AG08395 (cell line): ENCODE results near the gene ALDH5A1.

Source experiments
- DNase-seq: peaks from one replicate; pipeline ENCODE4 v3.0.0; 2012; ENCODE audit warnings: mixed read lengths, low spot score

ALDH5A1 gene

DNA sequence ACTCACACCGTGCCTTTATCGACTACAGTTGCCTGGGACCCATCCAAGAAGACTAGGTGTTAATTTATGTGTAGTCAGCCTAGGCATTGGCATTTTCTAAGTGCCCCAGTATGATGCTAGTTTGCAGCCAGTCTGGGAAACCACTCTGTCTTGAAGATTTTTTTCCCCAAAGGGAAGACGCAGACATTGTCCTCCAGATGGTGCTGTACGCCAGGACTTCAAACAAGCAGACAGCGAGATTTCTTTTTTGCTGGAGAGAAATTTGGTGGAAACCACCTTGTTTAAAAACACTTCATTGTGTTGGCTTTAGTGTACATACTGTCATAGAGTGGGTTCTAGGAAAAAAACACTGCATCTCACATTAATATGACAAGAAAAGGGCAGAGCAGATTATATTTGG is 30.0 kb downstream of the ALDH5A1 start:
- DNase-seq, result peak; percentile 35

DNA sequence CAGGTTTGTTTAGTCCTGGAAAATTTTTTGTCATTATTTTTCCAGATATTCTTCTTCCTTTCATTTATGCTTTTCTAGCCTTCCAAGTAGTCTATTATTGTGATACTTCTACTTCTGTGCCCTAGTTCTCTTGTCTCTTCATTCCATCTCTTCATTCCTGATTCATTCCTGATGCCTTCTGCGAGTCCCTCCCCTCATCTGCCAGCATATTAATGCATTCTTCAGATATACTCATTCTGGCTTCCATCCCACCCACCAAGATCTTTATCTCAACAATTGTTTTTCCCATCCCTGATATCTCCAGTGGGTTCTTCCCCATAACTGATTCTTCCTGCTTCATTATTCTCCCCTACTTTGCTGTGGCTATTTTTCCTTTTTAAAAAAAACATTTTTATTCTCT is 35.2 kb downstream of the ALDH5A1 start:
- DNase-seq, result no peak

GRCh38 chr6:24534329-24534728 is 39.6 kb downstream of the ALDH5A1 start:
- DNase-seq, result no peak

DNA sequence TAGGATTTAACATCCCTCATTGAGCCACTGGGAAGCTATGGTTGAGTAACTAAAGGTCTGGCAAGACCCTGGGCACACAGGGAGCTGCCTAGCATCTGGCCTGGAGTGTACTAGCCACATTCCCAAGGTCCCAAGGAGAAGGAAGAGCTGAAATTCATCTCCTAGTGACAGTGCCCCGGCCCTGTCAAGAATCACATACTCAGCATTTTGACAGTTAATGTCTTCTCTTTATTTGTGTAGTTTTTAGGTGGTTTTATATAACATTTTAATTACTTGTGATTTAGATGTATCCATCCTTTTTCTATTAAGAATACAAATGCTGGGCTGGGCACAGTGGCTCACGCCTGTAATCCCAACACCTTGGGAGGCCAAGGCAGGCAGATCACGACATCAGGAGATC is 40.4 kb downstream of the ALDH5A1 start:
- no peak for DNase-seq

DNA sequence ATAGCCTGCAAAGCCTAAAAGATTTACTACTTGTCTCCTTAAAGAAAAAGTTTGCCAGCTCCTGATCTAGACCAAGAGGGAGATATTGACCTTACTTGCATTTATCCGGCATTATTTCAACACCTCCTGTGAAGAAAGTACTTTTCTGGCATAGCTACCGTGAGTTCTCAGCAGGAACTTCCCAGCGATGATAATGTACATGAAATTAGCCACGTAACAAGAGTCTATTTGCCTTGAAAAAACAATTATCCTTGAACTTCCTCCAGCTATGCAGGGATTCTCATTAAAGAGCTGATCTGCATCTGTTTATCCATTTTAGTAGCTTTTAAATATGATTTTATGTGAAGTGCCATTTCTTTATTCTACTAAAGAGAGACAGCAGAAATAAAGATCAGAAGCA is 41.7 kb downstream of the ALDH5A1 start:
- DNase-seq, result no peak

- no peak for DNase-seq
These were observed 42.4 kb downstream of the ALDH5A1 start for GRCh38 chr6:24537082-24537699.

- DNase-seq, result no peak
These were observed 43.1 kb downstream of the ALDH5A1 start for GRCh38 chr6:24537771-24538385.

DNA sequence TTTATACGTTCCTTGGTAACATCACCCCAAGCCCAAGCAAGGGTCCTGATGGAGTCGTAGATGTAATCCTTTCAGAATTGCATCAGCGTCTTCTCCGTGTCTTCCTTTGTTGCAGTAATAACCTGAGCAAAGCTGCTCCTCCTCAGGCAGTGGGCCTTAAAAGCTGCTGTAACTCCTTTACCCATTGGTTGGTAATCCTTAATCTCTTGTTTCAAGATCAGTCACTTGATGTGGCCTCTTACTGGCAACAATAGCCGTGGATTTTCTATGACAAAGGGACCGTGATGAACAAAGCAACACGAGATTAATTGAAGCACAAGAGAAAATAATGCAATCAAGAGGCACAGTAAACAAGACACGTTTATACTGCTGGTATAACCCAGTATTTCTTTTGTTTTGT is 44.6 kb downstream of the ALDH5A1 start:
- no peak for DNase-seq

GRCh38 chr6:24540197-24540596 is 45.4 kb downstream of the ALDH5A1 start:
- no peak for DNase-seq

- DNase-seq, result no peak
These were observed 48.9 kb downstream of the ALDH5A1 start for GRCh38 chr6:24543683-24544082.

- no peak for DNase-seq
These were observed 50.4 kb downstream of the ALDH5A1 start for GRCh38 chr6:24545183-24545582.

- DNase-seq, result no peak
These were observed 50.9 kb downstream of the ALDH5A1 start for GRCh38 chr6:24545691-24546090.

DNA sequence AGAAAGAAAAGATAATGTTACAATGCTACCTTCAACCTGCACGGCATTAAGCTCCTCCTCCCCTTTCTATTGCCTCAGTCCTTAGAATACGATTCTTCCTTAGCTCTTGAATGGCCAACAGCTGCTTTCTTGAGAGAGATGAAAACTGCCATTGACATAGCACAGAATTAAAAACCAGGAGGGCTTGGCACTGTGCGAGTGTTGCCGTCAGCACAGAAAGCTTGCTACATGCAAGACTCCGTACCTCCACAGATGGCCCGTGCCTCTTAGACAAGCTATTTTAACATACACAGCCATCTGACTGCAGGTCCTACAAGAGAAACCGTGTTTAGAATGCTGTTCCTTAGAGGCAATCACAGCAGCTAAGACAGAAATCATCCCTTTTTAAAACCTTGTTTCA is 51.7 kb downstream of the ALDH5A1 start:
- DNase-seq, result no peak

GRCh38 chr6:24547243-24547642 is 52.5 kb downstream of the ALDH5A1 start:
- DNase-seq, result no peak

DNA sequence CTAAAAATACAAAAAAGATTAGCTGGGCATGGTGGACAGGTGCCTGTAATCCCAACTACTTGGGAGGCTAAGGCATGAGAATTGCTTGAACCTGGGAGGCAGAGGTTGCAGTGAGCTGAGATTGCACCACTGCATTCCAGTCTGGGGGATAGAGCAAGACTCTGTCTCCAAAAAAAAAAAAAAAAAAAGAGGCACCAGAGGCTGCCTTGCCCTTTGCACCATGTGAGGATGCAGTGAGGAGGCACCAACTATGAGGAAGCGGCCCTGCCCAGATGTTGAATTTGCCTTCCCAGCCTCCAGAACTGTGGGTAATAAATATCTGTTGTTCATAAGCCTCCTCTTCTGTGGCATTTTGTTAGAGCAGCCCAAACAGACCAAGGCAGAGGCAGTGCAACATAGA is 54.4 kb downstream of the ALDH5A1 start:
- no peak for DNase-seq

DNA sequence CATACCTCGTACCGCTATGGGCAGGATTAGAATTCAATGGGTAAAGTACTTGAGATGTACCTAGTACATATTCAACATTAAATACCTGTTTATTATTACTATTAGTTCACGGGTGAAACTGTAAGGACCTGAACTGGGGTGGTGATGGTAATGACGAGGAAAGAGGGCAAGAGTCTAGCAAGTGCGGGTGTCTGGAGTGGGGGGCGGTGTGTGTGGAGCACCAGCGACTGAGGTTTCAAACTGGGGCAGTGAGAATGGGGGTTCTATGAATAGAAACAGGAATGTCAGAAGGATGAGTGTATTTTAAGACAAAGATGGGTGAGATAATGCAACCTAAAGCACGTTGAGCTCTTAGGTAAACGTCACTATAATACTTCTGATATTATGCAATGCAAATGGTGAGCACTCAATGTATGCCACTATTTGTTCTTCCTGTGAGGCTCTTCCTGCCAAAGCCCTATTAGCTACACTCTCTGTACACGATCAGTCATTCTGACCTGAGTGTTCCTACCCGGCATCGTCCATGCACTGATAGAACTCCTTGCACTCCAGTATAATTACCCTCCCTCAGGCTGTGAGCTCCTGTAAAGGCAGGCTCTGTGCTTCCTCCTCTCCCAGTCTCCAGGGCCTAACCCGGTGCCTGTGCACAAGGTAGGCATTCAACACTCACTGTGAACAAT is 55.0 kb downstream of the ALDH5A1 start:
- DNase-seq, result no peak

GRCh38 chr6:24551139-24551538 is 56.4 kb downstream of the ALDH5A1 start:
- no peak for DNase-seq

GRCh38 chr6:24554474-24554873 is 59.7 kb downstream of the ALDH5A1 start:
- no peak for DNase-seq

DNA sequence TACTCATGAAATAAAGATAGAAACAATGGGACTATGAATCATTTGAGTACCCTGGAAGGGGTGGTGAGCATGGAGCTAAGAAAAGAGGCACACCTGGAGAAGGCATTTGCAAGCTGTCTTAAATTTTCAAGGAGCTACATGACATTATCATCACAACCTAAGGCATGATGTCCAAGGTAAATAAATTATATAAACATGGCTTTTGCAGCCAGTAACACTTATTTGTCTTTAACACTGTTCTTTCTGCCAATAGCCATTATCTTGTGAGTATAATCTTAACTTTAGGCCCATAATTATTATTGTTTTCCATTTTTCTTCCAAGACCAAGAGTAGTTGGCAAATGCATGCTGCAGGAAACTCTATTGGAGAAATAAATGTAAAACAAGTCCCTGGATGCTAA is 63.7 kb downstream of the ALDH5A1 start:
- no peak for DNase-seq

DNA sequence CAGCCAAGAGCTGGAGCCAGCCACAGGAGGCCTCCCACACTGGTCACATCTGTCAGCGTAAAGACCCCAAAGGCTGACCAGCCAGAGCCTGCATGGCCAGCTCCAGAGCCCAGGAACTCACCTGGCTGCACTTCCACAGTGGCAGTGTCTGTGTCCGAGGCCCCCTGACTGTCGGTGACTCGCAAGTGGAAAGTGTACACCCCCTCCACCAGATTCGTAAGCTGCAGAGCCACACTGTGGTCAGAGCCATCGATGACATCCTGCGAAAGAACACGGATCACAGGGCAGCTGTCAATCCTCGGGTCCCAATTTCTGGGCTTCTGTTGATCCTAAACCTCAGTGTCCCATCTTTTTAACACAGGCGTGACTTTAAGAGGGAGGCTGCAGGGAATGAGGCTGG is 69.3 kb downstream of the ALDH5A1 start:
- no peak for DNase-seq

DNA sequence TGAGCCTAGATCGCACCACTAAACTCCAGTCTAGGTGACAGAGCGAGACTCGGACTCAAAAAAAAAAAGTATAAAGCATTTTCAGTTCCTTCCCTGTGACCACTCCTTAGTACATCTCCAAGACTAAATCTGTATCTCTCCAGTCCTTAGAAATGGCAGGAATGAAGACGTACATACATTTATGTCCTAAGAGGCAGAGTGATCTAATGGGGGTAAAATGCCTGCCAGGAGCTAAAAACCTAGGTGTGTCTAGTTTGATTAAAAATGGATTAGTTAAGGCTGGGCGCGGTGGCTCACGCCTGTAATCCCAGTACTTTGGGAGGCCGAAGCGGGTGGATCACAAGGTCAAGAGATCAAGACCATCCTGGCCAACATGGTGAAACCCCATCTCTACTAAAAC is 70.4 kb downstream of the ALDH5A1 start:
- DNase-seq, result no peak

DNA sequence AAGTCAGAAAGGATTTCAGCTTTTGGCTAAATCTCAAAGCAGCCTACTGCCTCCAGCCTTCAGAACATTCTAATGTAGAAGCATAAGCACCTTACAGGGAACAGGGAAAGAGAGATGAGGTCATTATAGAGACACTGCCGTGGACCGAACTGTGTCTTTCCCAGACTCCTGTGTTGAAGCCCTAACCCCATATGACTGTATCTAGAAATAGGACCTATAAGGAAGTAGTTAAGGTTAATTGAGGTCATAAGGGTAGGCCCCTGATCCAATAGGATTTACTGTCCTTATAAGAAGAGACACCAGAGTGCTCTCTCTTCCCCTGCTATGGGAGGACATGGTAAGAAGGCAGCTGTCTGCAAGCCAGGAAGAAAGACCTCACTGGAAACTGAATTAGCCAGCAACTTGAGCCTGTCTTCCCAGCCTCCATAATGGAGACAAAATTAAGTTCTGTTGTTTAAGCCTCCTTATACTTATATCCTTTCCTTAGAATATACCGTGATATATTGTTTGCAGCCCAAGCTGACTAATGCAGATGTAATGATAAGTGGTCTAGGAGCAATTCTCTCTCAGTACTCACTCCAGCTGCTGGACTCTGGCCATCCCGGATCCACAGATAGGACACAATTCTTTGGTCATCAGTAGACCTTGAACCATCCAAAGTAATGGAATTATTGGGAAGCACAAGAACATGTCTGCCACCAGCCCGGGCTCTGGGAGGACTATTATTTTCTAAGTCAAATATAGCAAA is 71.4 kb downstream of the ALDH5A1 start:
- no peak for DNase-seq

- DNase-seq, result no peak
These were observed 73.9 kb downstream of the ALDH5A1 start for GRCh38 chr6:24568683-24569082.
